ENCODE results near the gene OR6N1.

Gene OR6N1

DNA sequence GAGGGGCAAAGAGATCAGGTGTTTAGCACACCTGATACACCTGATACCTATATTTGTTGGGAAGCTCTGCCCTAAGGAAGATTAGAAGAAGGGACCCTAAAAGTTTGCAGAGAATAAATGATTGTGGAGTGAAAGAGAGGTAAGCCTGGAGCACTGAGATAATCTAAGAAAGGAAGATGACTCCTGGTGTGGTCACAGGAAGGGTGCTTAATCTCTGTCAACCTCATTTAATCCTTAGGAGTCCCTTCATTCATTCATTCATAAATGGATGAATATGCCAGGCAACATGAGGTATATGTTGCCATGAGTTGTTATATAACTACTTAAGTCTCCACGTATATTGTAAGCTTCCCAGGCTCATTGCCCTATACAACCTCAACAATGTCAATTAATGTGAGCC is 43.0 kb upstream of the OR6N1 start:
- H2BK15ac ChIP-seq (replicated peaks; ENCODE audit: low read depth) = no peak overlapping the region
- no peak overlapping the region for H3K18ac ChIP-seq (ENCODE audit: low read length)
- no peak overlapping the region for H2BK120ac ChIP-seq (ENCODE audit: low read depth, low read length)
- H4K8ac ChIP-seq (ENCODE audit: low read depth, low read length) = no peak overlapping the region
- no peak overlapping the region for H3K23ac ChIP-seq (ENCODE audit: low read length)
- no peak overlapping the region for H3K4ac ChIP-seq (ENCODE audit: low read depth, low read length)
- H2AK5ac ChIP-seq (ENCODE audit: low read length) = no peak overlapping the region
- no peak for DNase-seq
- H3K79me2 ChIP-seq (ENCODE audit: control insufficient read depth, insufficient read depth, low read length) = no peaks in the 10 kb centered on the region
- no peak overlapping the region for H2BK5ac ChIP-seq (ENCODE audit: low read length)
- H3K27me3 ChIP-seq (ENCODE audit: insufficient read depth, low read length, poor library complexity) = no peaks in the 10 kb centered on the region
- no peak overlapping the region for H3K4me3 ChIP-seq (ENCODE audit: low read length)
- H3K4me1 ChIP-seq (ENCODE audit: control insufficient read depth, low read depth, low read length) = no peaks in the 10 kb centered on the region
- H3K4me2 ChIP-seq (ENCODE audit: low read length) = no peak overlapping the region
- no peak overlapping the region for H3K56ac ChIP-seq (ENCODE audit: low read length)
- H3K9ac ChIP-seq (ENCODE audit: low read length) = no peak overlapping the region
- no peak overlapping the region for H3K27ac ChIP-seq (ENCODE audit: low read depth, low read length)
- H4K5ac ChIP-seq (ENCODE audit: low read length) = no peak overlapping the region
- no CpG with 5 or more reads among the region's 1 CpG for WGBS (ENCODE audit: extremely low coverage, insufficient coverage, low lambda C conversion rate)
- no peaks in the 10 kb centered on the region for H3K79me1 ChIP-seq (ENCODE audit: low read length)
- no peaks in the 10 kb centered on the region for H3K36me3 ChIP-seq (ENCODE audit: control insufficient read depth, insufficient read depth, low read length)

- no CpG with 5 or more reads among the region's 3 CpGs for WGBS (ENCODE audit: extremely low coverage, insufficient coverage, low lambda C conversion rate)
Measured at GRCh38 chr1:158813164-158813563, 41.2 kb upstream of the OR6N1 start.

DNA sequence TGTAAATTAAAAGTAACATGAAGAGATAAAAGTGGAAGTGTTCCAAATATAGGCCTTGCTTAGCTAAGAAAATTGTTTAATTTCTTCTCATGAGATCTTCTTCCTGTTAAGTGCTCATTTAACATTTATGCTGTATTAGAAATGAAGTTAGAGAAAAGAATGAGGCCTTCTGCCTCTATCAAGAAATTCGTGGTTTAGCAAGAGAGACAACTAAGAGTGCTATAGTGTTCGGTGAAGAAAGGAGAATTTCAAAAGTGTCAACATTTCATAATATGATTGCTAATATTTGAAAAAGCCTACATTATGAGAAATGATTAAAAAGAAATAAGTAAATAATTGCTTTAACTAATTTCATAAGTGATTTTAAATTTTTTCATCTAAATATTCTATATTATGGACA is 40.3 kb upstream of the OR6N1 start:
- no peak overlapping the region for H3K4ac ChIP-seq (ENCODE audit: low read depth, low read length)
- H3K79me2 ChIP-seq (ENCODE audit: control insufficient read depth, insufficient read depth, low read length) = no peaks in the 10 kb centered on the region
- no peak overlapping the region for H3K9ac ChIP-seq (ENCODE audit: low read length)
- no peaks in the 10 kb centered on the region for H3K4me1 ChIP-seq (ENCODE audit: control insufficient read depth, low read depth, low read length)
- no peak overlapping the region for H3K23ac ChIP-seq (ENCODE audit: low read length)
- no peak overlapping the region for H3K56ac ChIP-seq (ENCODE audit: low read length)
- no peaks in the 10 kb centered on the region for H3K79me1 ChIP-seq (ENCODE audit: low read length)
- no peak for DNase-seq
- H3K4me2 ChIP-seq (ENCODE audit: low read length) = no peak overlapping the region
- no peak overlapping the region for H3K4me3 ChIP-seq (ENCODE audit: low read length)
- H3K27ac ChIP-seq (ENCODE audit: low read depth, low read length) = no peak overlapping the region
- WGBS (ENCODE audit: extremely low coverage, insufficient coverage, low lambda C conversion rate) = no CpG with 5 or more reads among the region's 2 CpGs
- no peak overlapping the region for H3K18ac ChIP-seq (ENCODE audit: low read length)
- no peak overlapping the region for H4K5ac ChIP-seq (ENCODE audit: low read length)
- no peak overlapping the region for H4K8ac ChIP-seq (ENCODE audit: low read depth, low read length)
- H2BK5ac ChIP-seq (ENCODE audit: low read length) = no peak overlapping the region
- no peak overlapping the region for H2AK5ac ChIP-seq (ENCODE audit: low read length)
- no peak overlapping the region for H2BK15ac ChIP-seq (replicated peaks; ENCODE audit: low read depth)
- no peak overlapping the region for H2BK120ac ChIP-seq (ENCODE audit: low read depth, low read length)
- no peaks in the 10 kb centered on the region for H3K36me3 ChIP-seq (ENCODE audit: control insufficient read depth, insufficient read depth, low read length)
- H3K27me3 ChIP-seq (ENCODE audit: insufficient read depth, low read length, poor library complexity) = no peaks in the 10 kb centered on the region

More at GRCh38 chr1:158813164-158813563, 41.2 kb upstream of the OR6N1 start:
- Histone ChIP-seq H3K4ac (ENCODE audit: low read depth, low read length) (no peak overlapping the region), H3K9ac (ENCODE audit: low read length) (no peak overlapping the region), H3K79me2 (ENCODE audit: control insufficient read depth, insufficient read depth, low read length) (no peaks in the 10 kb centered on the region), H3K4me1 (ENCODE audit: control insufficient read depth, low read depth, low read length) (no peaks in the 10 kb centered on the region), H4K8ac (ENCODE audit: low read depth, low read length) (no peak overlapping the region), H3K4me2 (ENCODE audit: low read length) (no peak overlapping the region), H3K4me3 (ENCODE audit: low read length) (no peak overlapping the region), H2BK120ac (ENCODE audit: low read depth, low read length) (no peak overlapping the region), H3K79me1 (ENCODE audit: low read length) (no peaks in the 10 kb centered on the region), H3K56ac (ENCODE audit: low read length) (no peak overlapping the region), H2BK5ac (ENCODE audit: low read length) (no peak overlapping the region), H3K18ac (ENCODE audit: low read length) (no peak overlapping the region), H2AK5ac (ENCODE audit: low read length) (no peak overlapping the region), H3K36me3 (ENCODE audit: control insufficient read depth, insufficient read depth, low read length) (no peaks in the 10 kb centered on the region), H3K27ac (ENCODE audit: low read depth, low read length) (no peak overlapping the region), H4K5ac (ENCODE audit: low read length) (no peak overlapping the region), H3K23ac (ENCODE audit: low read length) (no peak overlapping the region), H2BK15ac (replicated peaks; ENCODE audit: low read depth) (no peak overlapping the region), H3K27me3 (ENCODE audit: insufficient read depth, low read length, poor library complexity) (no peaks in the 10 kb centered on the region)
- no peak for DNase-seq

DNA sequence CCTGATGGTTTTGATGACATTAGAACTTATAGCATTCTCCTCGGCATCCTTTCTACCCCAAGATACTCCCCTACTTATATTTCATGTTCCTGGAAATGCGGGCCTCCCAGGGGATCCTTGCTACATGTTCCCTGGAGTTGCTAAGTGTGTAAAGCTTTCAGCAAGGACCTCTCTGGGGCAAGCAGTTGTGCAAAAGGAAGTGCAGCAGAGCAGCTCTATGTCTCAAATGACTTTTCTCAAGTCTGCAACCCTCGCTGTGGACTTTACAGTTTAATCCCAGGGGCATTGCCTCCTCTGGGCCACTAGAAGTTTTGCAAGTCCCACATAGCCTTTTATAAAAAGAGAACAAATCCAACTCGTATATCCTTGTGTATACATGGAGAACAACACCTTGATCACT is 38.3 kb upstream of the OR6N1 start:
- Histone ChIP-seq H3K23ac (ENCODE audit: low read length) (no peak overlapping the region), H2AK5ac (ENCODE audit: low read length) (no peak overlapping the region), H3K79me2 (ENCODE audit: control insufficient read depth, insufficient read depth, low read length) (no peaks in the 10 kb centered on the region), H3K27me3 (ENCODE audit: insufficient read depth, low read length, poor library complexity) (no peaks in the 10 kb centered on the region), H3K4me1 (ENCODE audit: control insufficient read depth, low read depth, low read length) (no peaks in the 10 kb centered on the region), H4K5ac (ENCODE audit: low read length) (no peak overlapping the region), H3K9ac (ENCODE audit: low read length) (no peak overlapping the region), H3K56ac (ENCODE audit: low read length) (no peak overlapping the region), H2BK15ac (replicated peaks; ENCODE audit: low read depth) (no peak overlapping the region), H2BK120ac (ENCODE audit: low read depth, low read length) (no peak overlapping the region), H4K8ac (ENCODE audit: low read depth, low read length) (no peak overlapping the region), H3K27ac (ENCODE audit: low read depth, low read length) (no peak overlapping the region), H3K4me2 (ENCODE audit: low read length) (no peak overlapping the region), H3K18ac (ENCODE audit: low read length) (no peak overlapping the region), H3K4me3 (ENCODE audit: low read length) (no peak overlapping the region), H2BK5ac (ENCODE audit: low read length) (no peak overlapping the region), H3K36me3 (ENCODE audit: control insufficient read depth, insufficient read depth, low read length) (no peaks in the 10 kb centered on the region), H3K79me1 (ENCODE audit: low read length) (no peaks in the 10 kb centered on the region), H3K4ac (ENCODE audit: low read depth, low read length) (no peak overlapping the region)
- DNase-seq = no peak
- no CpG with 5 or more reads among the region's 4 CpGs for WGBS (ENCODE audit: extremely low coverage, insufficient coverage, low lambda C conversion rate)

GRCh38 chr1:158809862-158810261 is 37.9 kb upstream of the OR6N1 start:
- Histone ChIP-seq H4K5ac (ENCODE audit: low read length) (no peak overlapping the region), H3K4ac (ENCODE audit: low read depth, low read length) (no peak overlapping the region), H3K23ac (ENCODE audit: low read length) (no peak overlapping the region), H2BK120ac (ENCODE audit: low read depth, low read length) (no peak overlapping the region), H2BK15ac (replicated peaks; ENCODE audit: low read depth) (no peak overlapping the region), H3K27ac (ENCODE audit: low read depth, low read length) (no peak overlapping the region), H3K9ac (ENCODE audit: low read length) (no peak overlapping the region), H3K18ac (ENCODE audit: low read length) (no peak overlapping the region), H4K8ac (ENCODE audit: low read depth, low read length) (no peak overlapping the region), H3K4me1 (ENCODE audit: control insufficient read depth, low read depth, low read length) (no peaks in the 10 kb centered on the region), H2AK5ac (ENCODE audit: low read length) (no peak overlapping the region), H3K79me1 (ENCODE audit: low read length) (no peaks in the 10 kb centered on the region), H3K79me2 (ENCODE audit: control insufficient read depth, insufficient read depth, low read length) (no peaks in the 10 kb centered on the region), H2BK5ac (ENCODE audit: low read length) (no peak overlapping the region), H3K4me3 (ENCODE audit: low read length) (no peak overlapping the region), H3K56ac (ENCODE audit: low read length) (no peak overlapping the region), H3K4me2 (ENCODE audit: low read length) (no peak overlapping the region), H3K27me3 (ENCODE audit: insufficient read depth, low read length, poor library complexity) (no peaks in the 10 kb centered on the region), H3K36me3 (ENCODE audit: control insufficient read depth, insufficient read depth, low read length) (no peaks in the 10 kb centered on the region)
- WGBS (ENCODE audit: extremely low coverage, insufficient coverage, low lambda C conversion rate) = no CpG with 5 or more reads among the region's 5 CpGs
- no peak for DNase-seq

- no peak overlapping the region for H3K4me3 ChIP-seq (ENCODE audit: low read length)
- WGBS (ENCODE audit: extremely low coverage, insufficient coverage, low lambda C conversion rate) = no CpG with 5 or more reads among the region's 3 CpGs
Measured at GRCh38 chr1:158809256-158809655, 37.3 kb upstream of the OR6N1 start.

More at GRCh38 chr1:158809256-158809655, 37.3 kb upstream of the OR6N1 start:
- H3K56ac ChIP-seq (ENCODE audit: low read length) = no peak overlapping the region
- no peak overlapping the region for H2BK5ac ChIP-seq (ENCODE audit: low read length)
- H4K5ac ChIP-seq (ENCODE audit: low read length) = no peak overlapping the region
- H3K23ac ChIP-seq (ENCODE audit: low read length) = no peak overlapping the region
- no peak overlapping the region for H3K18ac ChIP-seq (ENCODE audit: low read length)
- no peak overlapping the region for H2AK5ac ChIP-seq (ENCODE audit: low read length)
- no peak overlapping the region for H3K9ac ChIP-seq (ENCODE audit: low read length)
- H3K79me2 ChIP-seq (ENCODE audit: control insufficient read depth, insufficient read depth, low read length) = no peaks in the 10 kb centered on the region
- no peaks in the 10 kb centered on the region for H3K27me3 ChIP-seq (ENCODE audit: insufficient read depth, low read length, poor library complexity)
- H3K4me2 ChIP-seq (ENCODE audit: low read length) = no peak overlapping the region
- H3K79me1 ChIP-seq (ENCODE audit: low read length) = no peaks in the 10 kb centered on the region
- no peak overlapping the region for H4K8ac ChIP-seq (ENCODE audit: low read depth, low read length)
- H3K4ac ChIP-seq (ENCODE audit: low read depth, low read length) = no peak overlapping the region
- H3K36me3 ChIP-seq (ENCODE audit: control insufficient read depth, insufficient read depth, low read length) = no peaks in the 10 kb centered on the region
- DNase-seq = no peak
- no peaks in the 10 kb centered on the region for H3K4me1 ChIP-seq (ENCODE audit: control insufficient read depth, low read depth, low read length)
- H3K27ac ChIP-seq (ENCODE audit: low read depth, low read length) = no peak overlapping the region
- no peak overlapping the region for H2BK120ac ChIP-seq (ENCODE audit: low read depth, low read length)
- no peak overlapping the region for H2BK15ac ChIP-seq (replicated peaks; ENCODE audit: low read depth)
